GM12878 (cell line): ENCODE results near the gene NTRK3. TPM values are rescaled to one million over a fixed set of nuclear protein-coding genes. Genes with fewer than 3 reads are reported as not detected.

Source experiments
- ATAC-seq: fragments of 200-7000 bp; cut with Tn5 transposase; 3 replicates; pipeline ENCODE4 v1.9.1; 2020; ENCODE audit warnings: mild to moderate bottlenecking, moderate library complexity
- BruUV-seq: library from RNA; stranded (reverse); fragments of 400-500 nt; replicated peaks from 2 replicates; lab custom pipeline; 2021; lab: Mats Ljungman, UMichigan
- CTCF ChIA-PET: fragments of 300-600 bp; sonication (Branson Sonifier 250); formaldehyde crosslinking; extraction: SDS; loops from one replicate; lab custom pipeline; 2021; ENCODE audit warnings: inconsistent platforms; lab: Yijun Ruan, JAX
- POLR2A ChIA-PET: fragments of 350-600 bp; formaldehyde crosslinking; extraction: SDS; loops from one replicate; lab custom pipeline; 2021; ENCODE audit warnings: inconsistent platforms; lab: Charles Lee
- RAD21 ChIA-PET: fragments of 300-600 bp; sonication (Branson Sonifier 250); formaldehyde crosslinking; loops from one replicate; lab custom pipeline; 2023; ENCODE audit warnings: antibody characterized with exemption; ENCODE audit not compliant: unreplicated experiment; lab: Charles Lee
- SMC1A ChIA-PET: fragments of 300-600 bp; sonication (Branson Sonifier 250); formaldehyde crosslinking; loops from one replicate; lab custom pipeline; 2023; ENCODE audit not compliant: unreplicated experiment, uncharacterized antibody; lab: Charles Lee
- DNase-seq: peaks from one replicate; pipeline ENCODE4 v3.0.0-alpha.2; 2011; ENCODE audit warnings: low read depth, low spot score
- FAIRE-seq: peaks from 3 replicates; lab custom pipeline; 2011; peaks lifted over from hg19 to GRCh38; lab: Jason Lieb, UNC
- H2AFZ ChIP-seq: 2 replicates; pipeline ENCODE4 v1.6.0; 2011; ENCODE audit warnings: low read depth, low read length, control low read depth; ENCODE audit not compliant: control insufficient read depth
- H3K27ac ChIP-seq: 2 replicates; pipeline ENCODE4 v1.5.1; 2011; ENCODE audit warnings: control low read depth; ENCODE audit not compliant: control insufficient read depth, insufficient read depth
- H3K27me3 ChIP-seq, 2 experiments: replicated peaks in 1 of 2; 2 replicates each; pipeline versions ENCODE4 v1.6.0 to v1.6.1; 2011; ENCODE audit warnings: low read length in 1 of 2; ENCODE audit not compliant: control insufficient read depth in 2 of 2, insufficient read depth in 2 of 2
- H3K36me3 ChIP-seq, 2 experiments: 2 replicates each; pipeline ENCODE4 v1.5.1; 2011; ENCODE audit warnings: low read length in 1 of 2; ENCODE audit not compliant: control insufficient read depth in 2 of 2, insufficient read depth in 2 of 2
- H3K4me1 ChIP-seq: 2 replicates; pipeline ENCODE4 v1.6.1; 2011; ENCODE audit warnings: mild to moderate bottlenecking, low read length, moderate library complexity, mixed read lengths; ENCODE audit not compliant: control insufficient read depth, insufficient read depth
- H3K4me2 ChIP-seq: 2 replicates; pipeline ENCODE4 v1.6.0; 2011; ENCODE audit warnings: control low read depth; ENCODE audit not compliant: control insufficient read depth, insufficient read depth
- H3K4me3 ChIP-seq: fragments of 200-600 bp; sonication (generic); 2 replicates; pipeline ENCODE4 v1.5.1; 2016
- H3K79me2 ChIP-seq: 2 replicates; pipeline ENCODE4 v1.6.0; 2011; ENCODE audit warnings: low read length; ENCODE audit not compliant: control insufficient read depth, insufficient read depth
- H3K9ac ChIP-seq: 2 replicates; pipeline ENCODE4 v1.8.0; 2011; ENCODE audit warnings: low read length, control low read depth, mixed read lengths; ENCODE audit not compliant: control insufficient read depth, insufficient read depth
- H3K9me3 ChIP-seq: replicated peaks from 3 replicates; pipeline ENCODE4 v1.5.1; 2011; ENCODE audit warnings: mild to moderate bottlenecking, low read length; ENCODE audit not compliant: control insufficient read depth, insufficient read depth
- H4K20me1 ChIP-seq: 2 replicates; pipeline ENCODE4 v1.6.0; 2011; ENCODE audit not compliant: control insufficient read depth, insufficient read depth
- BCL3 ChIP-seq: IDR thresholded peaks from 2 replicates; pipeline ENCODE4 v1.6.1; 2011; ENCODE audit warnings: borderline replicate concordance, low read depth, mild to moderate bottlenecking, moderate library complexity, low read length; ENCODE audit not compliant: insufficient read depth, poor library complexity, severe bottlenecking
- CBFB ChIP-seq: IDR thresholded peaks from 2 replicates; pipeline ENCODE4 v1.6.1; 2016; ENCODE audit warnings: antibody characterized with exemption, low read depth
- CBX5 ChIP-seq: sonication (generic); IDR thresholded peaks from 2 replicates; pipeline ENCODE4 v1.6.1; 2016; ENCODE audit warnings: low read depth, moderate library complexity, mild to moderate bottlenecking, inconsistent platforms
- DPF2 ChIP-seq: fragments of 450-650 bp; IDR thresholded peaks from 2 replicates; pipeline ENCODE4 v1.6.1; 2017; ENCODE audit warnings: mild to moderate bottlenecking
- LARP7 ChIP-seq: fragments of 450-650 bp; IDR thresholded peaks from 2 replicates; pipeline ENCODE4 v1.6.1; 2017; ENCODE audit warnings: mild to moderate bottlenecking
- NR2F1 ChIP-seq: fragments of 450-650 bp; conservative IDR thresholded peaks from 2 replicates; pipeline ENCODE4 v1.6.1; 2017; ENCODE audit warnings: mild to moderate bottlenecking
- RB1 ChIP-seq: fragments of 450-650 bp; formaldehyde crosslinking; IDR thresholded peaks from 2 replicates; pipeline ENCODE4 v1.6.1; 2017; ENCODE audit warnings: mild to moderate bottlenecking, borderline replicate concordance
- WGBS: methylation state at CpG from one replicate; pipeline ENCODE4 v1.1.6; 2016; ENCODE audit warnings: low lambda C conversion rate; ENCODE audit not compliant: insufficient replicate concordance, insufficient coverage; ENCODE audit errors: missing lambda C conversion rate; 5-methylcytosine and 5-hydroxymethylcytosine counted together
- in situ Hi-C: fragments of 300-500 bp; cut with MboI; formaldehyde crosslinking; loops from 9 replicates; pipeline ENCODE4 v1.14.3; 2018; ENCODE audit warnings: mixed read lengths
- intact Hi-C: fragments of 100-400 bp; cut with micrococcal nuclease; formaldehyde crosslinking; loops from one replicate; pipeline ENCODE4 v1.14.2; 2022; ENCODE audit not compliant: unreplicated experiment
- polyA plus RNA-seq, 11 experiments: library from polyadenylated mRNA; depleted of rRNA in 4 of 11; unstranded in 6 of 11; stranded (reverse) in 5 of 11; fragments of >200 nt; fragmentation: Nextera tagmentation in 4 of 11; fragmentation: Illumina TruSeq in 1 of 11; extraction: Ambion mirVana in 4 of 11; extraction: Trizol in 1 of 11; gene quantifications; 1 replicate in 1 of 11; 2 replicates in 10 of 11; pipeline versions ENCODE4 v1.2.1 to v1.2.3, GENCODE V29; 2011 to 2016; ENCODE audit warnings: inconsistent platforms in 2 of 11, missing spikeins in 2 of 11, low read depth in 1 of 11
- total RNA-seq, 4 experiments: library from RNA; depleted of rRNA in 3 of 4; stranded (reverse); fragments of >200 nt in 3 of 4; fragmentation: Illumina TruSeq in 1 of 4; extraction: Trizol in 1 of 4; gene quantifications; 2 replicates each; pipeline versions ENCODE4 v1.2.1 to v1.2.3, GENCODE V29; 2013 to 2021
- TF ChIP-seq, protein P1 (sequence below): fragments of 450-650 bp; IDR thresholded peaks from 2 replicates; pipeline ENCODE4 v1.6.1; 2018; ENCODE audit warnings: mild to moderate bottlenecking, low read depth, moderate library complexity; ENCODE audit not compliant: partially characterized antibody
- TF ChIP-seq, protein P2 (sequence below): fragments of 450-650 bp; formaldehyde crosslinking; IDR thresholded peaks from 2 replicates; pipeline ENCODE4 v1.5.0; 2022; ENCODE audit warnings: mild to moderate bottlenecking, missing genetic modification characterization
- TF ChIP-seq, protein P3 (sequence below): IDR thresholded peaks from 2 replicates; pipeline ENCODE4 v1.6.1; 2011; ENCODE audit warnings: mild to moderate bottlenecking, low read depth, low read length, moderate library complexity; ENCODE audit not compliant: insufficient replicate concordance
- TF ChIP-seq, protein P4 (sequence below): fragments of 450-650 bp; IDR thresholded peaks from 2 replicates; pipeline ENCODE4 v1.6.1; 2016; ENCODE audit warnings: mild to moderate bottlenecking

Gene NTRK3
- total and polyA plus RNA-seq, 10 of the 15 experiments (the other 5 are each of a cell fraction or from before 2014, with no cell fraction given) = not detected

GRCh38 chr15:87976552-87976951, 280.0 kb downstream of the NTRK3 start:
- no peaks in the 10 kb centered on the region for H4K20me1 ChIP-seq
- ChIA-PET POLR2A (no interaction called here), RAD21 (no interaction called here), CTCF (no interaction called here), SMC1A (no interaction called here)
- H3K27ac ChIP-seq = no peak overlapping the region
- no peak overlapping the region for H3K4me2 ChIP-seq
- H2AFZ ChIP-seq = no peak overlapping the region
- no peaks in the 10 kb centered on the region for H3K9me3 ChIP-seq
- in situ Hi-C loops (no loop called here), intact Hi-C loops (no loop called here)
- FAIRE-seq (no peak), ATAC-seq (no peak), DNase-seq (no peak)
- H3K36me3 ChIP-seq = no peaks in the 10 kb centered on the region
- BruUV-seq = no TSS peak
- TF ChIP-seq RB1 = no peak
- TF ChIP-seq, protein P1, sequence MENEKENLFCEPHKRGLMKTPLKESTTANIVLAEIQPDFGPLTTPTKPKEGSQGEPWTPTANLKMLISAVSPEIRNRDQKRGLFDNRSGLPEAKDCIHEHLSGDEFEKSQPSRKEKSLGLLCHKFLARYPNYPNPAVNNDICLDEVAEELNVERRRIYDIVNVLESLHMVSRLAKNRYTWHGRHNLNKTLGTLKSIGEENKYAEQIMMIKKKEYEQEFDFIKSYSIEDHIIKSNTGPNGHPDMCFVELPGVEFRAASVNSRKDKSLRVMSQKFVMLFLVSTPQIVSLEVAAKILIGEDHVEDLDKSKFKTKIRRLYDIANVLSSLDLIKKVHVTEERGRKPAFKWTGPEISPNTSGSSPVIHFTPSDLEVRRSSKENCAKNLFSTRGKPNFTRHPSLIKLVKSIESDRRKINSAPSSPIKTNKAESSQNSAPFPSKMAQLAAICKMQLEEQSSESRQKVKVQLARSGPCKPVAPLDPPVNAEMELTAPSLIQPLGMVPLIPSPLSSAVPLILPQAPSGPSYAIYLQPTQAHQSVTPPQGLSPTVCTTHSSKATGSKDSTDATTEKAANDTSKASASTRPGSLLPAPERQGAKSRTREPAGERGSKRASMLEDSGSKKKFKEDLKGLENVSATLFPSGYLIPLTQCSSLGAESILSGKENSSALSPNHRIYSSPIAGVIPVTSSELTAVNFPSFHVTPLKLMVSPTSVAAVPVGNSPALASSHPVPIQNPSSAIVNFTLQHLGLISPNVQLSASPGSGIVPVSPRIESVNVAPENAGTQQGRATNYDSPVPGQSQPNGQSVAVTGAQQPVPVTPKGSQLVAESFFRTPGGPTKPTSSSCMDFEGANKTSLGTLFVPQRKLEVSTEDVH = no peak
- no peak for TF ChIP-seq BCL3
- TF ChIP-seq CBX5 = no peak
- TF ChIP-seq, protein P2, sequence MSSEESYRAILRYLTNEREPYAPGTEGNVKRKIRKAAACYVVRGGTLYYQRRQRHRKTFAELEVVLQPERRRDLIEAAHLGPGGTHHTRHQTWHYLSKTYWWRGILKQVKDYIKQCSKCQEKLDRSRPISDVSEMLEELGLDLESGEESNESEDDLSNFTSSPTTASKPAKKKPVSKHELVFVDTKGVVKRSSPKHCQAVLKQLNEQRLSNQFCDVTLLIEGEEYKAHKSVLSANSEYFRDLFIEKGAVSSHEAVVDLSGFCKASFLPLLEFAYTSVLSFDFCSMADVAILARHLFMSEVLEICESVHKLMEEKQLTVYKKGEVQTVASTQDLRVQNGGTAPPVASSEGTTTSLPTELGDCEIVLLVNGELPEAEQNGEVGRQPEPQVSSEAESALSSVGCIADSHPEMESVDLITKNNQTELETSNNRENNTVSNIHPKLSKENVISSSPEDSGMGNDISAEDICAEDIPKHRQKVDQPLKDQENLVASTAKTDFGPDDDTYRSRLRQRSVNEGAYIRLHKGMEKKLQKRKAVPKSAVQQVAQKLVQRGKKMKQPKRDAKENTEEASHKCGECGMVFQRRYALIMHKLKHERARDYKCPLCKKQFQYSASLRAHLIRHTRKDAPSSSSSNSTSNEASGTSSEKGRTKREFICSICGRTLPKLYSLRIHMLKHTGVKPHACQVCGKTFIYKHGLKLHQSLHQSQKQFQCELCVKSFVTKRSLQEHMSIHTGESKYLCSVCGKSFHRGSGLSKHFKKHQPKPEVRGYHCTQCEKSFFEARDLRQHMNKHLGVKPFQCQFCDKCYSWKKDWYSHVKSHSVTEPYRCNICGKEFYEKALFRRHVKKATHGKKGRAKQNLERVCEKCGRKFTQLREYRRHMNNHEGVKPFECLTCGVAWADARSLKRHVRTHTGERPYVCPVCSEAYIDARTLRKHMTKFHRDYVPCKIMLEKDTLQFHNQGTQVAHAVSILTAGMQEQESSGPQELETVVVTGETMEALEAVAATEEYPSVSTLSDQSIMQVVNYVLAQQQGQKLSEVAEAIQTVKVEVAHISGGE = no peak
- no peak for TF ChIP-seq LARP7
- TF ChIP-seq, protein P3, sequence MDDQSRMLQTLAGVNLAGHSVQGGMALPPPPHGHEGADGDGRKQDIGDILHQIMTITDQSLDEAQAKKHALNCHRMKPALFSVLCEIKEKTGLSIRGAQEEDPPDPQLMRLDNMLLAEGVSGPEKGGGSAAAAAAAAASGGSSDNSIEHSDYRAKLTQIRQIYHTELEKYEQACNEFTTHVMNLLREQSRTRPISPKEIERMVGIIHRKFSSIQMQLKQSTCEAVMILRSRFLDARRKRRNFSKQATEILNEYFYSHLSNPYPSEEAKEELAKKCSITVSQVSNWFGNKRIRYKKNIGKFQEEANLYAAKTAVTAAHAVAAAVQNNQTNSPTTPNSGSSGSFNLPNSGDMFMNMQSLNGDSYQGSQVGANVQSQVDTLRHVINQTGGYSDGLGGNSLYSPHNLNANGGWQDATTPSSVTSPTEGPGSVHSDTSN = no peak
- TF ChIP-seq NR2F1 = no peak
- no peak for TF ChIP-seq DPF2
- no peak for TF ChIP-seq CBFB
- TF ChIP-seq, protein P4, sequence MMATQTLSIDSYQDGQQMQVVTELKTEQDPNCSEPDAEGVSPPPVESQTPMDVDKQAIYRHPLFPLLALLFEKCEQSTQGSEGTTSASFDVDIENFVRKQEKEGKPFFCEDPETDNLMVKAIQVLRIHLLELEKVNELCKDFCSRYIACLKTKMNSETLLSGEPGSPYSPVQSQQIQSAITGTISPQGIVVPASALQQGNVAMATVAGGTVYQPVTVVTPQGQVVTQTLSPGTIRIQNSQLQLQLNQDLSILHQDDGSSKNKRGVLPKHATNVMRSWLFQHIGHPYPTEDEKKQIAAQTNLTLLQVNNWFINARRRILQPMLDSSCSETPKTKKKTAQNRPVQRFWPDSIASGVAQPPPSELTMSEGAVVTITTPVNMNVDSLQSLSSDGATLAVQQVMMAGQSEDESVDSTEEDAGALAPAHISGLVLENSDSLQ = no peak
- no peaks in the 10 kb centered on the region for H3K27me3 ChIP-seq
- no peak overlapping the region for H3K4me3 ChIP-seq
- WGBS = 3% methylated on average over 3 of the region's 3 CpGs
- H3K4me1 ChIP-seq = no peaks in the 10 kb centered on the region
- no peak overlapping the region for H3K9ac ChIP-seq
- no peaks in the 10 kb centered on the region for H3K79me2 ChIP-seq
